Purkinje cell (primary cell): ENCODE results near the gene NFATC2IP. TPM values are rescaled to one million over a fixed set of nuclear protein-coding genes. Genes with fewer than 3 reads are reported as not detected.

Source experiments
- polyA plus RNA-seq: library from polyadenylated mRNA; unstranded; fragments of >200 nt; fragmentation: Nextera tagmentation; gene quantifications from 2 replicates; pipeline ENCODE4 v1.2.1, GENCODE V29; 2014

The NFATC2IP gene
- 5.0 and 6.6 TPM in 2 replicates for polyA plus RNA-seq

GRCh38 chr16:28950648-28951409 lies at the start of gene NFATC2IP:
NFATC2IP (plus strand) TSS chr16:28950937; CDS start chr16:28951012, 75 bp downstream.

GRCh38 chr16:28924762-28925385 lies 25.9 kb upstream of the NFATC2IP start, which contains the start of gene RABEP2:
RABEP2 (minus strand) TSS chr16:28925238; CDS start chr16:28925163, 75 bp downstream.

GRCh38 chr16:28931801-28932225 lies 18.9 kb upstream of the NFATC2IP start, which contains the start of gene CD19:
CD19 (plus strand) TSS chr16:28931971; CDS start chr16:28932001, 30 bp downstream.

GRCh38 chr16:28974437-28975157 lies 23.9 kb downstream of the NFATC2IP start, which contains the start of gene SPNS1:
SPNS1 (plus strand) TSS chr16:28974778; CDS start chr16:28975152, 374 bp downstream.

GRCh38 chr16:28984619-28985135 lies 33.9 kb downstream of the NFATC2IP start, which contains the start of gene LAT:
LAT (plus strand) TSS chr16:28985052; CDS start chr16:28985418, 366 bp downstream.

Other genes starting within 250 kb of the NFATC2IP start
- 255 and 303 TPM in 2 replicates for gene EIF3C, start 239.5 kb upstream of the NFATC2IP start, polyA plus RNA-seq
- gene NPIPB9, start 199.2 kb upstream of the NFATC2IP start, polyA plus RNA-seq, result 1.6 TPM in 1 of 2 replicates, not detected in the other
- 7.1 and 12.1 TPM in 2 replicates for gene ATXN2L, start 127.9 kb upstream of the NFATC2IP start, polyA plus RNA-seq
- 84.1 and 84.6 TPM in 2 replicates for gene TUFM, start 104.6 kb upstream of the NFATC2IP start, polyA plus RNA-seq
- 3.7 and 4.5 TPM in 2 replicates for gene SH2B1, start 87.1 kb upstream of the NFATC2IP start, polyA plus RNA-seq
- 0.52 TPM in 1 of 2 replicates, not detected in the other for gene ATP2A1, start 72.4 kb upstream of the NFATC2IP start, polyA plus RNA-seq
- gene RABEP2, start 25.7 kb upstream of the NFATC2IP start, polyA plus RNA-seq, result 0.43 and 0.49 TPM in 2 replicates
- not detected in 2 replicates for gene CD19, start 19.0 kb upstream of the NFATC2IP start, polyA plus RNA-seq
- 2.4 and 2.6 TPM in 2 replicates for gene SPNS1, start 23.8 kb downstream of the NFATC2IP start, polyA plus RNA-seq
- gene LAT, start 34.1 kb downstream of the NFATC2IP start, polyA plus RNA-seq, result 4.9 TPM in 1 of 2 replicates, not detected in the other